Measurements from ENCODE around the gene NRF1.

Gene NRF1

DNA sequence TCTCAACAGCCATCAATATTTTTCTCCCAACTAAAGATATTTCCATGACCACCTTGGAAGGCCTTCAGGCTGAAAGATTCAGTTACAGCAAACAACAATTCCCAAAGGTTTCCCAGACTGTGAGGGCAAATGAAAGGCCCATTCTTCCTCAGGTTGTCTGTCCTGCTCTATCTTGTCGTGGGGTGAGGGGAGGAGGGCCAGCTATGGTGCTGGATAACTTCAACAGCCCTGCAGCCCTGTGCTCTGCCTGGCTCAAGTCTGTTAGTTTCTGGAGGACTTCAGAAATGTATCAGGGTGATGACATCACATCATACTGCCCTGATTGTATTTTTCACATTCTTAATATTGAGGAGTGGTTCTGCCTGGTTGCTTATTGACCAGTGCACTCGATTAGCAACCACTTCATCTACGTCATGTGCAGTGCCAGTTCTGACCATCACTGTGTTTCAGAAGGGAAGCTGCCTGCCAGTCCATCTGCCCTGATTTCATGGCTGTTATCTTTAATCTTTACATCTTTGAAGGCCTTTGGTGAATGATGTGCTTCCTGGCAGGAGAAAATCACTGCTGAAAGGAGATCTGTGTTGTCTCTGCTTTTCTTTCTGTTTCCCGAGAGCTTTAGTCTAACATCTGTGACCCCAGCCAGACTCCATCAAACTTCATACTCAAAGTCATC lies 135.5 kb downstream of the NRF1 start:
- peaks cover 17% of the 10 kb centered on the region for H3K36me3 ChIP-seq (ENCODE audit: insufficient read depth, low read length)

DNA sequence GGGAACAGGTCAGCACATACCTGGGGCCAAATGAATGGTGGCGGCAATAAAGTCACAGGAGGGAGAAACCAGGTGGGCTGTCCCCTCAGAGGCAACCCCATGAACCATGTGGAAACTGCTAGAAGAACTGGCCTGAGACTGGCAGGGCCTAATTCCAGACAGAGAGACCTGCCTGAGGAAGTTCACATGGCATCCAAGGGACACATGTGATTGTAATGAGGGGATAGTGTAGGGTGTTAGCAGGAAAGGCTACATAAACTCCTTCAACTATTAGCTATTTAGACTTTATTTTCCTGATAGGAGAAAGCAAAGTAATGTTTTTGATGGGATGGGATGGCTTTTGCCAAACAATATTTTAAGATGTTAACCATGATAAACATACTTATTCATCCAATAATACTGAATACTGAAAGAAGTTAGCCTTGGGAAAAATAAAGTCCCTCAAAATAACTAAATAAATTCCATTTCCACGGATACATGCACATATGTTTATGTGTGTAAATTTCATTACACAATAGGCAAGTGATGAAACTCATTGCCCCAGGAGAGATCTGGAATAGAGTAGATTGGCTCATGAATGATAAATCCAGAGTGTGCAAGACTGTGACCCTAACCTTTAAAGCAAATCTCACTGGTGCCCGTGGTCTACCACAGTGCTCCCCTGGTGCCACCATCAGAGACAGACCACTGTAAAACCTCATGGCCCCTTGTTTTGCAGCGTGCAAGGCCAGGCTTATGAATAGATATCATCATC lies 137.0 kb downstream of the NRF1 start:
- Histone ChIP-seq H3K4me3 (ENCODE audit: low read length) (no peak overlapping the region), H3K27me3 (ENCODE audit: insufficient read depth, low read length) (no peaks in the 10 kb centered on the region), H3K4me1 (ENCODE audit: insufficient read depth, low read length) (no peaks in the 10 kb centered on the region), H3K36me3 (ENCODE audit: insufficient read depth, low read length) (peaks cover 12% of the 10 kb centered on the region), H3K9me3 (ENCODE audit: low read length) (no peaks in the 10 kb centered on the region), H2AFZ (ENCODE audit: low read depth, low read length) (no peak overlapping the region)

More for the DNA sequence above, 135.5 kb downstream of the NRF1 start:
- Histone ChIP-seq H3K9me3 (ENCODE audit: low read length) (no peaks in the 10 kb centered on the region), H3K27me3 (ENCODE audit: insufficient read depth, low read length) (no peaks in the 10 kb centered on the region), H3K4me3 (ENCODE audit: low read length) (no peak overlapping the region), H2AFZ (ENCODE audit: low read depth, low read length) (no peak overlapping the region), H3K4me1 (ENCODE audit: insufficient read depth, low read length) (peaks cover 2% of the 10 kb centered on the region)

DNA sequence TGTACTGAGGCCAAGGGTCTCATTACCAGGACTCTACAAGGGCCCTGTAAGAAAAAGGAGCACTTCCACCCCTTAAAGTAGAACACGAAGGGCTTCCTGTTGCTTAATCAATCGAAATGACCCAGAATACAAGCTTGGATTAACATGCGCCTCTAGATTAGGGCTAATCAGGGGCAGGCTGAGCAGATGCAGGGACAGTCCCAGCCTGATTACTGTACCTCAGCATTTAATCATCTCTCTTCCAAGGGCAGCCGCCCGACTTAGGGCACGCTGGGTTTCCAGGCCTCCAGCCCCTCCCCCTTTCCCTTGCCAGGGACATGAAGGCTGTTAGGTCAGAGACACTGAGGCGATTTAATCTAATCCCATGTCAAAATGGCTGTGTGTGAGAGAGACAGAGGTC lies 138.6 kb downstream of the NRF1 start:
- no peak overlapping the region for H2AFZ ChIP-seq (ENCODE audit: low read depth, low read length)
- no peak overlapping the region for H3K4me3 ChIP-seq (ENCODE audit: low read length)
- peaks cover 2% of the 10 kb centered on the region for H3K9me3 ChIP-seq (ENCODE audit: low read length)
- no peaks in the 10 kb centered on the region for H3K4me1 ChIP-seq (ENCODE audit: insufficient read depth, low read length)
- peaks cover 13% of the 10 kb centered on the region for H3K36me3 ChIP-seq (ENCODE audit: insufficient read depth, low read length)
- H3K27me3 ChIP-seq (ENCODE audit: insufficient read depth, low read length), result no peaks in the 10 kb centered on the region

DNA sequence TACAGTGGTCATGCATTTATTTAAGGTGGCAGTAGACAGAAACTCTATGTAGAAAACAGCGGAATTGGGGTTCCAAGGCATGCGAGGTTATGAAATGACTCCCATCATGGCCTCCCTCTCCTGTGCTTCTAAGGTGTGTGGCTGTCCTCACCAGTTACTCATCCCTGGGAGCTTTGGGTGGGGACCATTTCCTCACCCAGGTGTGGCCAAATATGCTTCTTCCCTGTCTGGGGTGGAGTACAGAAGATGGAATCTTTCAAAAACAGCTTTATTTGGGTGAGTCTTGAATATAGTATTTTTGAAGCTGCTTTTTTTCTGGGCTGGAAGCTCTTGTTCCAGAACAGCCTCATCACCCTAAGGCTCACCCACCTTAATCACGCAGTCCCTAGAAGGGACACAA lies 139.0 kb downstream of the NRF1 start:
- peaks cover 14% of the 10 kb centered on the region for H3K36me3 ChIP-seq (ENCODE audit: insufficient read depth, low read length)
- no peaks in the 10 kb centered on the region for H3K27me3 ChIP-seq (ENCODE audit: insufficient read depth, low read length)
- H3K4me1 ChIP-seq (ENCODE audit: insufficient read depth, low read length), result no peaks in the 10 kb centered on the region
- no peak overlapping the region for H2AFZ ChIP-seq (ENCODE audit: low read depth, low read length)
- H3K4me3 ChIP-seq (ENCODE audit: low read length), result no peak overlapping the region
- H3K9me3 ChIP-seq (ENCODE audit: low read length), result peaks cover 2% of the 10 kb centered on the region

DNA sequence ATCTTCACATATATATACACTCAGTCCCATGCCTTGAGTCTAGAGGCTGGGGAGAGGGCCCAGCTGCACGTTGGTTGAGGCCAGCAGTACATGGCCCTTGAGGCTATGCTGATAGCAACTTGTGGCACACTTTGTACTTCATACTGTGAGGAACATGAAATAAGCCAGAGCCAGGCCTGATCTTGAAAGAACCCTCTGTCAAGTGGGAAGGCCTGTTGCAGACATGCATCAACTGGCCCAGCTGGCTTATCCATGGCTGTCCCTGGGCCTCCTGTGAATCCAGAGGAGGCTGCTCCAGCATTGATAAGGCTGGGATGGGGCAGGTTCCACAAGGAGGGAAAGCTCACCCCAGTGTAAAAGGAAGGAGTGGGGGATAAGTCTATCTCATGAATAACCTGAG lies 140.4 kb downstream of the NRF1 start:
- no peak overlapping the region for H2AFZ ChIP-seq (ENCODE audit: low read depth, low read length)
- peaks cover 2% of the 10 kb centered on the region for H3K9me3 ChIP-seq (ENCODE audit: low read length)
- H3K27me3 ChIP-seq (ENCODE audit: insufficient read depth, low read length), result no peaks in the 10 kb centered on the region
- H3K4me1 ChIP-seq (ENCODE audit: insufficient read depth, low read length), result no peaks in the 10 kb centered on the region
- H3K36me3 ChIP-seq (ENCODE audit: insufficient read depth, low read length), result peaks cover 25% of the 10 kb centered on the region
- H3K4me3 ChIP-seq (ENCODE audit: low read length), result no peak overlapping the region

DNA sequence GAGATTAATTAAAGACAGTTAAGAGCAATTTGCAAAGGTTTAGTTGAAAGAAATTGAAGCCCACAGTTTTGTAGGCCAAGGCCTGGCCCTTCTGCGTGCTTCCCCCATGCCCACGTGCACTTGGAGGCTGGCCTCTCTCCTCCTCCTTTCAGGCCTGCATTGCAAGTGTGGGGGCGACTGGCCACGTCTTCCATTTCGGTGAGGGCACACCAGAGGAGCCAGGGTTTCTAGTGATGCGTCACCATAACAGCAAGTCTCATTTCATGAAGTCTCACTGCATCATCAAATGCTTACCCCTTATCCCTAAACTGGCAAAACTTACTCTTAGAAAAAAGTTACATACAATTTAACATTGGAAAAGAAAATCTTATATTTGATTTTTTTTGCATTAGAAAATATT lies 141.2 kb downstream of the NRF1 start:
- peaks cover 2% of the 10 kb centered on the region for H3K9me3 ChIP-seq (ENCODE audit: low read length)
- no peak overlapping the region for H2AFZ ChIP-seq (ENCODE audit: low read depth, low read length)
- no peaks in the 10 kb centered on the region for H3K4me1 ChIP-seq (ENCODE audit: insufficient read depth, low read length)
- H3K27me3 ChIP-seq (ENCODE audit: insufficient read depth, low read length), result no peaks in the 10 kb centered on the region
- peaks cover 24% of the 10 kb centered on the region for H3K36me3 ChIP-seq (ENCODE audit: insufficient read depth, low read length)
- no peak overlapping the region for H3K4me3 ChIP-seq (ENCODE audit: low read length)

DNA sequence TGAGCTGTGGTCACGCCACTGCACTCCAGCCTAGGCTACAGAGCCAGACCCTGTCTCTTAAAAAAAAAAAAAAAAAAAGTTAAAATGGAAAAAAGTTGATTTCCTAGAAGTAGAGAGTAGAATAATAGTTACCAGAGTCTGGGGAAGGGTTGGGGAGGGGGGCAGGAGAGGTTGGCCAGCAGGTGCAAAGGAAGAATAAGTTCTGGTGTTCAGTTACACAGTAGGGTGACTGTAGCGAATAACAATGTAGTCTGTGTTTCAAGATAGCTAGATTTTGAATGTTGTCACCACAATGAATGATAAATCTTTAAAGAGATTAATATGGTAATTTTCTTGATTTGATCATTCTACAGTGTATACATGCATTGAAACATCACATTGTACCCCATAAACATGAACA lies 142.9 kb downstream of the NRF1 start:
- no peaks in the 10 kb centered on the region for H3K4me1 ChIP-seq (ENCODE audit: insufficient read depth, low read length)
- H3K36me3 ChIP-seq (ENCODE audit: insufficient read depth, low read length), result peaks cover 24% of the 10 kb centered on the region

DNA sequence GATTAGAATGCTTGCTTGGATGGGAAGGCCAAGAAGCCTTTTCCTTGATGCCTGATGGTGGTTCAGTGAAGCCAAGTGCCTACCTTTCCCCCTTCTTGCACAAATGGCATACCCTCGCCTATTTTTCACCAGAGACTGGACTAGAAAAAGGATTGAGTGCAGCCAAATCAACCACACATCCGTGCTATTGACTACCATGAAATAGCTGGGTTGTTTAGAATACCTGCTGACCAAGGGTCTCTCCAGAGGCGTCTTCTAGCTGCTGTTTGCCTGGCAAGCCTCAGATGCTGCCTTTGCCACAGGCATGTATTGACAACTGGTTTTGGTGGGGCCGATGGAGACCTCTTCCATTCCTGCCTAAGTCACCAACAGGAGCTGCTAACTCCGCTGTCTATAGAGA lies 146.5 kb downstream of the NRF1 start:
- Histone ChIP-seq H3K4me1 (ENCODE audit: insufficient read depth, low read length) (no peaks in the 10 kb centered on the region), H3K36me3 (ENCODE audit: insufficient read depth, low read length) (peaks cover 20% of the 10 kb centered on the region)

More for the DNA sequence above, 142.9 kb downstream of the NRF1 start:
- Histone ChIP-seq H3K9me3 (ENCODE audit: low read length) (peaks cover 2% of the 10 kb centered on the region), H2AFZ (ENCODE audit: low read depth, low read length) (no peak overlapping the region), H3K27me3 (ENCODE audit: insufficient read depth, low read length) (no peaks in the 10 kb centered on the region), H3K4me3 (ENCODE audit: low read length) (no peak overlapping the region)

DNA sequence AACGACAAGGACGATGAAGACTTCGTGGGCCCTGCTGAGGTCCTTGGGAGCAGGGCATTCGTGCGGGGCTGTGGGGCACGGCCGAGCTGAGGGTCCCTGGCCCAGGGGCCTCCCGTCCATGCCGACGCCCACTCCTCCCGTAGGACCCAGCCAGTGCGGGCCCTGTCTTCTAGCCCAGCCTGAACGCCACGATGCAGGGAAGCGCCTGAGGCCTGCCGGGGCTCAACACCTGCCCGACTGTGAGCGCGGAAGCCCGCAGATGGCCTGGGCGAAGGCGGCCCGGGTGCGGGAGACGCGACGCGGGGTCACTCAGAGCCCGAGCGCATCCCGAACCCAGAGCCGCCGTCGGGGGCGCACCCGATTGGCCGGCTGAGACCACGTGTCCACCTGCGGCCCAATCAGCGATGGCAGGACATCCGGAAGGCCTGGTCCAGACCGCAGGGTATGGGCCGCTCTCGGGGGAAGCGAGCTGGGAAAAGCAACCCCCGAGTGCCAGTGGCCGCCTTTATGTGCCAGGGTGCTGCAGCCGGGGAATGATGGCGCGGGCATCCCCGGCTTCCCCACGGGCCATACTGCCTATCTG lies 151.0 kb downstream of the NRF1 start:
- H3K27me3 ChIP-seq (ENCODE audit: insufficient read depth, low read length), result no peaks in the 10 kb centered on the region
- no peaks in the 10 kb centered on the region for H3K4me1 ChIP-seq (ENCODE audit: insufficient read depth, low read length)
- no peak overlapping the region for H2AFZ ChIP-seq (ENCODE audit: low read depth, low read length)
- no peaks in the 10 kb centered on the region for H3K9me3 ChIP-seq (ENCODE audit: low read length)
- H3K36me3 ChIP-seq (ENCODE audit: insufficient read depth, low read length), result no peaks in the 10 kb centered on the region
- H3K4me3 ChIP-seq (ENCODE audit: low read length), result no peak overlapping the region

More for the DNA sequence above, 146.5 kb downstream of the NRF1 start:
- peaks cover 2% of the 10 kb centered on the region for H3K9me3 ChIP-seq (ENCODE audit: low read length)
- no peak overlapping the region for H2AFZ ChIP-seq (ENCODE audit: low read depth, low read length)
- no peak overlapping the region for H3K4me3 ChIP-seq (ENCODE audit: low read length)
- no peaks in the 10 kb centered on the region for H3K27me3 ChIP-seq (ENCODE audit: insufficient read depth, low read length)

DNA sequence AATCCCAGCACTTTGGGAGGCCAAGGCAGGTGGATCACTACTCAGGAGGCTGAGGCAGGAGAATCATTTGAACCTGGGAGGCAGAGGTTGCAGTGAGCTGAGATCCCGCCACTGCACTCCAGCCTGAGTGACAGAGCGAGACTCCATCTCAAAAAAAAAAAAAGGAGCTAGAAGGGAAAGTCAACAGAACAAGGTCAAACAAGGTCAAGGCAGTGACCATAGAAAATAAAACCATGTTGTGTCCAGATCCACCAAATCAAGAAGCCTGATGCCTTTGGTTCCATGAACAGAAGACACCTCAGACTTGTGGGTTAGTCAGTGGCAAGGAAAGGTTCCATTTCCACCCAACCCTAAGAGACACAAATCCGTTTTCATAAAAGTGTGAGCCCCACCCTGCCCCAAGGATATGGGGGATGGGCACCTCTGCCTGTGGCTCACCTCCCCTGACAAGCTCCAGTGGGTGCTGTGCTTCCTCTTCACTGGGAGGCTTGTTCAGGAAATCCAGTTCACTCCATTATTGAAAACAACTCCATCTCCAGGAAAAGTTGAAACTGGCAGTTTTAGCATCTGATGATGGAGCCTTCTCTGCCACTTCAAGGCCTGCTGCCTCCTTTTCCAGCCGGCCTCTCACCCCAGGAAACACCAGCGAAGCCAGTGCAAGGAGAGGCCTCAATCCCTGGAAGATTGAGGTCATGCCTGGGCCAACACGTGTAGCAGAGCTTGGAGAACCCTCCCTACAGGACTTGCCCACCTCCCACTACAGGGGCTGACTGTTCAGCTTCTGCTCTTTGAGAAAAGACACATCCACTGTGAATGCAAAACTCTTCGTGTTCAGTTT lies 152.9 kb downstream of the NRF1 start:
- Histone ChIP-seq H3K4me3 (ENCODE audit: low read length) (no peak overlapping the region), H2AFZ (ENCODE audit: low read depth, low read length) (no peak overlapping the region)

DNA sequence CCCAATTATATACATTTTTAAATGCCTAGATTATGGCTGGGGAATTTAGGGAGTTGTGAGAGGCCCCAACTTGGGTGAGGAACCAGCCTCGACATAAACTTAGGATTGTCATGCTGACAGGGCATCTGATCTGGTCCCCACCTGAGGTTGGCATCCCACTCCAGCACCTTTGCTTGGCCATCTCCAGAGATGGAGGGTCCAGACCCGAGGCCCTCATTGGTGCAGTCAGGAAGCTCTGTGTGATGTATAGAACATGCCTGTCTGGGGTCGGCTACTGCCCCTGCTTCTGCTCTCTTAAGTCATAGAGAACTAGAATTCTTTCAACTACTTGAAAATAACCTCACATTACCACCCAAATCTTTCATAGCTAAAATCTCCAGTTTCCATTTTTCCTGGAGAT lies 153.8 kb downstream of the NRF1 start:
- Histone ChIP-seq H3K9me3 (ENCODE audit: low read length) (no peaks in the 10 kb centered on the region), H3K27me3 (ENCODE audit: insufficient read depth, low read length) (peaks cover 15% of the 10 kb centered on the region), H2AFZ (ENCODE audit: low read depth, low read length) (no peak overlapping the region), H3K4me1 (ENCODE audit: insufficient read depth, low read length) (no peaks in the 10 kb centered on the region), H3K4me3 (ENCODE audit: low read length) (no peak overlapping the region), H3K36me3 (ENCODE audit: insufficient read depth, low read length) (no peaks in the 10 kb centered on the region)

More for the DNA sequence above, 152.9 kb downstream of the NRF1 start:
- Histone ChIP-seq H3K27me3 (ENCODE audit: insufficient read depth, low read length) (peaks cover 10% of the 10 kb centered on the region), H3K9me3 (ENCODE audit: low read length) (no peaks in the 10 kb centered on the region), H3K36me3 (ENCODE audit: insufficient read depth, low read length) (no peaks in the 10 kb centered on the region), H3K4me1 (ENCODE audit: insufficient read depth, low read length) (no peaks in the 10 kb centered on the region)

DNA sequence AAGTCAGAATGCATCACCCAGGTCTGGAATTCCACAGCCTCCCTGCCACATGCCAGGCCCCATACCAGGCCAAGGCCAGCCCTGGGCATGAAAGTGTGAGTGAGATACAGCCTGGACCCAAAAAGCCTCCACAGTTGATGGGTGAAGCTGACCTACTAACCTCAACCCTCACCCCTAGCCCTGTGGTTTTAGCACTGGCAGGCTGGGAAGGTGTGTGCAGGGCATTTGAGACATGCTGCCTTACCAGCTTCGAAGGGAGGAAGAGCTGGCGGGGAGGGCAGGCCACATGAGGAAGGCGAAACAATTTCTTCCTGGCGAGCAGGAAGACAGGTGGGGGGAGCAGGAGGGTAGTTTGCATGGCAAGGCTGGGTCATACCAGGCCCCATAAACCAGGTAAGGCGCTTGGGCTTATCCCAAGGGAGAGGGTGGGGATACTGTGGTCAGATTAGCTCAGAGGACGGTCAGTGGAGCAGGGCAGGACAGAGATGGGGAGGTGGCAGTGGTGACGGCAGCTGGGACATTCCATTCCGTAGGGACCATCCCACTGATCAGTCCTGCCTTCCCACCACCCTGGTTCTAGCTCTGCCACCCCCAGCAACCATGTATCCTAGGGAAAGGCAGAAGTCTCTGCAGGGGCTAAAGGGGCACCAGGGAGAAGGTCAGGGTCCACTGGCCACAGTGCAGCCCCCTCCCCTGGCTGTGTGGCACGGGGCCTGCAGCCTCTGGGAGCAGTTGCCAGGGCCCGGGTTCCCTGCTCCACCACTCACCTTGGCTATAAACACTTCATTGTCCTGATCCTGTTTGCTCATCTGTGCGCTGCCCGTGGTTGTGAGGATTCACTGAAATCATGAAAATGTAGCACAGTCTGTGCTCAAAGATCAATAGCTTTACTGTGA lies 155.8 kb downstream of the NRF1 start:
- Histone ChIP-seq H2AFZ (ENCODE audit: low read depth, low read length) (no peak overlapping the region), H3K27me3 (ENCODE audit: insufficient read depth, low read length) (peaks cover 25% of the 10 kb centered on the region), H3K9me3 (ENCODE audit: low read length) (no peaks in the 10 kb centered on the region), H3K4me1 (ENCODE audit: insufficient read depth, low read length) (peaks cover 2% of the 10 kb centered on the region), H3K36me3 (ENCODE audit: insufficient read depth, low read length) (no peaks in the 10 kb centered on the region), H3K4me3 (ENCODE audit: low read length) (no peak overlapping the region)

Data from neuron (in vitro differentiated cells).